Measurements from ENCODE around the gene ANKRD28. TPM values are rescaled to one million over a fixed set of nuclear protein-coding genes. Genes with fewer than 3 reads are reported as not detected.
A peak's percentile ranks its signal among the peaks of the same experiment; 100 is the strongest.

The ANKRD28 gene
- total and polyA plus RNA-seq, 7 donors: 13.4 to 64.5 (median 41.5) TPM

DNA sequence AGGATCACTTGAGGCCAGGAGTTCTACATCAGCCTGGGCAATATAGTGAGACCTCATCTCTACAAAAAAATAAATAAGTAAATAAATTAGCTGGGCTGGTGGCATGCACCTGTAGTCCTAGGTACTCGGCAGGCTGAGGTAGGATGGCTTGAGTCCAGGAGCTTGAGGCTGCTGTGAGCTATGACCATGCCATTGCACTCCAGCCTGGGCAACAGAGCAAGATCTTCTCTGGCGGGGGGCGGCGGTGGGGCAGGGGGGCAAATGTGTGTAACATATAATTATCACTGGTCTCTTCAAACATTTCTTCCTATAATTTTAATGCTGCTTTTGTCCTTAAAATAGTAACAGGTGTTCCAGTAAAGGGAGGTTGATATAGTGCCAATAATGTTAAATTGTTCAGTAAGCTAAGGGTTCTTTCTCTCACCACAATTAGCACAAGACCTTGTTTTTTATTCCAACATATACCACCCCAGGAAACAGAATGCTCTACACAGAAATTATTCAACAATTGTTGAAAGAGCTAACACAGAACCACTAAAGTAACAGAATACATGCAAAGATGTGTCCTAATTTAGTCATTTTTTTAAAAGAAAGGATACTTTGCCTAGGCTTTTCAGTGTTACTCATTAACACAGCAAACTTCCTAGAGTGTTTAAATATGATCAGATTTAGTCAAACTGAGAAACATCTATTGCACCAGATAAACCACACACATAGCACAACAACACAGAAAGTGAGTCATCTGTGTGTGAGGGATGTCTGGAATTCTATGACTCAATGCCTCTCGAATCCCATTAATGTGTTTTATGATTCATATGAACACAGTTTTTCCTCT, 29.1 kb downstream of the ANKRD28 start:
- 74 to 76% methylated on average over 5 of the region's 5 CpGs for WGBS, 2 donors
- intact Hi-C loops (cut with DNase I): no loop called here
- Histone ChIP-seq H3K27ac (peak overlapping the region; percentile 44 to 76 (median 60)), H3K27me3 (no peaks in the 10 kb centered on the region), H3K36me3 (peaks cover 0 to 25% (median 0%) of the 10 kb centered on the region in 4 donors), H3K9me3 (no peaks in the 10 kb centered on the region), H3K4me1 (peaks cover 0 to 37% (median 22%) of the 10 kb centered on the region in 4 donors), H3K4me3 (no peak overlapping the region)
- TF ChIP-seq POLR2A (IDR thresholded peaks at IDR 0.05) (no peak), EP300 (IDR thresholded peaks at IDR 0.05) (peak in 1 of 4 donors; percentile 35), POLR2AphosphoS5 (IDR thresholded peaks at IDR 0.05) (peak; percentile 33 to 81 (median 60))
- TF ChIP-seq, protein P1, sequence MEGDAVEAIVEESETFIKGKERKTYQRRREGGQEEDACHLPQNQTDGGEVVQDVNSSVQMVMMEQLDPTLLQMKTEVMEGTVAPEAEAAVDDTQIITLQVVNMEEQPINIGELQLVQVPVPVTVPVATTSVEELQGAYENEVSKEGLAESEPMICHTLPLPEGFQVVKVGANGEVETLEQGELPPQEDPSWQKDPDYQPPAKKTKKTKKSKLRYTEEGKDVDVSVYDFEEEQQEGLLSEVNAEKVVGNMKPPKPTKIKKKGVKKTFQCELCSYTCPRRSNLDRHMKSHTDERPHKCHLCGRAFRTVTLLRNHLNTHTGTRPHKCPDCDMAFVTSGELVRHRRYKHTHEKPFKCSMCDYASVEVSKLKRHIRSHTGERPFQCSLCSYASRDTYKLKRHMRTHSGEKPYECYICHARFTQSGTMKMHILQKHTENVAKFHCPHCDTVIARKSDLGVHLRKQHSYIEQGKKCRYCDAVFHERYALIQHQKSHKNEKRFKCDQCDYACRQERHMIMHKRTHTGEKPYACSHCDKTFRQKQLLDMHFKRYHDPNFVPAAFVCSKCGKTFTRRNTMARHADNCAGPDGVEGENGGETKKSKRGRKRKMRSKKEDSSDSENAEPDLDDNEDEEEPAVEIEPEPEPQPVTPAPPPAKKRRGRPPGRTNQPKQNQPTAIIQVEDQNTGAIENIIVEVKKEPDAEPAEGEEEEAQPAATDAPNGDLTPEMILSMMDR (IDR thresholded peaks at IDR 0.05): no peak
- DNase-seq: no peak

DNA sequence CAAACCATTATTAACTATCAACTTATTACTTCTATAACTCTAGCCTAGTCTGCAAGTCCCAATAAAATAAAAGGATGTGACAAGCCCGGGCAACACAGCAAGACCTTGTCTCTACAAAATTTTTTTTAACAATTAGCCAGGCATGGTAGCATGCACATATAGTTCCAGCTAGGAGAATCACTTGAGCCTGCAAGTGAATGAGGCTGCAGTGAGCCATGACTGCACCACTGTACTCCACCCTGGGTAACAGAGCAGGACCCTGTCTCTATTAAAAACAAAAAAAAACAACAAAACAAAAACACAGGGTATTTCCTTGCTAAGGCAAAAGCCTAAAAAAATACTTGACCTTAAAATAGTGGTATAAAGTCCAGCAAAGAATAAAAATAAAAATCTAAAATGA, 31.4 kb downstream of the ANKRD28 start:
- no peak overlapping the region for H3K27ac ChIP-seq
- WGBS, 2 donors: 96 to 97% methylated on average over 1 of the region's 1 CpG
- intact Hi-C loops (cut with DNase I): no loop called here

DNA sequence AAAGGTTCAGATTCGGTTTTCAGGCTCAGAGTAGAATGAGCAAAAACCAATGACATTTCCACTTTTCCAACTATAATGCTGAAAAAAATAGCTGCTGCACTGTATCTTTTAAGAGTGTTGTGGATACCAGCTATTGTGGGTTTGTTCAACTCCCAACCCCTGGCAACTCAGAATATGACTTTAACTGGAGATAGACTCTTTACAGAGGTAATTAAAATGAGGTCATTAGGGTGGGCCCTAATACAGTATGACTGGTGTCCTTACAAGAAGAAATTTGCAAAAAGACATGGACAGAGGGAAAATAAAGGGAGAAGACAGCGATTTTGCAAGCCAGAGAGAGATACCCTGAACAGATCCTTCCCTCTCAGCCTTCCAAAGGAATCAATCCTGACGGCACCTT, 39.5 kb downstream of the ANKRD28 start:
- no peaks in the 10 kb centered on the region for H3K27me3 ChIP-seq
- peaks cover 0 to 43% (median 22%) of the 10 kb centered on the region in 4 donors for H3K4me1 ChIP-seq
- intact Hi-C loops (cut with DNase I): no loop called here
- DNase-seq: no peak
- 91 to 92% methylated on average over 3 of the region's 3 CpGs for WGBS, 2 donors
- no peaks in the 10 kb centered on the region for H3K36me3 ChIP-seq
- H3K9me3 ChIP-seq: no peaks in the 10 kb centered on the region
- H3K4me3 ChIP-seq: no peak overlapping the region
- H3K27ac ChIP-seq: peak overlapping the region in 3 of 4 donors; percentile 50 to 58 (median 54)
- TF ChIP-seq EP300 (IDR thresholded peaks at IDR 0.05) (no peak), POLR2AphosphoS5 (IDR thresholded peaks at IDR 0.05) (no peak), POLR2A (IDR thresholded peaks at IDR 0.05) (no peak)
- TF ChIP-seq, protein P1 (IDR thresholded peaks at IDR 0.05): no peak

More for the DNA sequence above, 31.4 kb downstream of the ANKRD28 start:
- Histone ChIP-seq H3K36me3 (peaks cover 0 to 28% (median 0%) of the 10 kb centered on the region in 4 donors), H3K9me3 (no peaks in the 10 kb centered on the region), H3K4me3 (no peak overlapping the region), H3K27me3 (no peaks in the 10 kb centered on the region), H3K4me1 (peaks cover 0 to 42% (median 22%) of the 10 kb centered on the region in 4 donors)
- no peak for TF ChIP-seq POLR2AphosphoS5 (IDR thresholded peaks at IDR 0.05)
- no peak for TF ChIP-seq EP300 (IDR thresholded peaks at IDR 0.05)
- TF ChIP-seq, protein P1 (IDR thresholded peaks at IDR 0.05): no peak
- no peak for TF ChIP-seq POLR2A (IDR thresholded peaks at IDR 0.05)
- DNase-seq: no peak

DNA sequence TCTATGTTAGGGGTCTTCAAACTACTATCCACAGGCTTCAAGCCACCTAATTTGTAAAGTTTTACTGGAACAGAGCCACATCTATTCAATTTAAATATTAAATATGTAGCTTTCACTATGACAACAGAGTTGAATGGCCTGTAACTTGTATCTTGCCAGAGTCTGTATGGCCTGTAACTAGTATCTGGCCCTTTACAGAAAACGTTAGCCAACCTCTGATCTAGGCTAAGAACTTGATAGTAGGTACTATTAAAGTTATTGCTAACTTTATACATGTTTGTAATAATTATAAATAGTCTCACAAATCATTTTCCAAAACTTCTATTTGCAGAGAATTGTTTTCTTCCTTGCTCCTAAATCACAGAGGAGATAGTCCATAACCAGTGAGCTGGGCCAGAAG, 40.0 kb downstream of the ANKRD28 start:
- Histone ChIP-seq H3K27me3 (no peaks in the 10 kb centered on the region), H3K4me1 (peaks cover 0 to 44% (median 26%) of the 10 kb centered on the region in 4 donors), H3K36me3 (no peaks in the 10 kb centered on the region), H3K27ac (peak overlapping the region in 3 of 4 donors; percentile 50 to 58 (median 54)), H3K4me3 (no peak overlapping the region), H3K9me3 (no peaks in the 10 kb centered on the region)
- intact Hi-C loops (cut with DNase I): no loop called here
- DNase-seq: no peak
- no peak for TF ChIP-seq POLR2AphosphoS5 (IDR thresholded peaks at IDR 0.05)
- TF ChIP-seq, protein P1 (IDR thresholded peaks at IDR 0.05): no peak
- TF ChIP-seq EP300 (IDR thresholded peaks at IDR 0.05): no peak
- TF ChIP-seq POLR2A (IDR thresholded peaks at IDR 0.05): no peak
- WGBS, 2 donors: 94 to 95% methylated on average over 1 of the region's 1 CpG

Measured in sigmoid colon (tissue), 7 donors.